Neural progenitor cell (in vitro differentiated cells): ENCODE measurements around the gene EIF5A. TPM values are rescaled to one million over a fixed set of nuclear protein-coding genes. Genes with fewer than 3 reads are reported as not detected.

ENCODE experiments used
- DNase-seq: peaks from one replicate; pipeline ENCODE4 v3.0.0-alpha.2; 2016; ENCODE audit warnings: low spot score
- H2AFZ ChIP-seq: fragments of 200-600 bp; sonication (generic); replicated peaks from 2 replicates; pipeline ENCODE4 v1.6.1; 2016; ENCODE audit warnings: antibody characterized with exemption
- H3F3A ChIP-seq: fragments of 200-600 bp; sonication (generic); 2 replicates; pipeline ENCODE4 v1.6.1; 2016; ENCODE audit warnings: antibody characterized with exemption, low read depth
- H3K27ac ChIP-seq: fragments of 200-600 bp; sonication (generic); 2 replicates; pipeline ENCODE4 v1.5.1; 2016; ENCODE audit warnings: mild to moderate bottlenecking
- H3K27me3 ChIP-seq: fragments of 200-600 bp; sonication (generic); 2 replicates; pipeline ENCODE4 v1.6.1; 2016; ENCODE audit warnings: mild to moderate bottlenecking, moderate library complexity
- H3K36me3 ChIP-seq: fragments of 200-600 bp; sonication (generic); 2 replicates; pipeline ENCODE4 v1.5.1; 2016
- H3K4me1 ChIP-seq: fragments of 200-600 bp; sonication (generic); 2 replicates; pipeline ENCODE4 v1.6.1; 2016; ENCODE audit warnings: mixed run types
- H3K4me2 ChIP-seq: fragments of 200-600 bp; sonication (generic); 2 replicates; pipeline ENCODE4 v1.6.1; 2016
- H3K4me3 ChIP-seq: fragments of 200-600 bp; sonication (generic); 2 replicates; pipeline ENCODE4 v1.5.1; 2016
- H3K79me2 ChIP-seq: fragments of 200-600 bp; sonication (generic); 2 replicates; pipeline ENCODE4 v1.6.1; 2016; ENCODE audit warnings: low read depth
- H3K9ac ChIP-seq: fragments of 200-600 bp; sonication (generic); 2 replicates; pipeline ENCODE4 v1.6.1; 2016
- H3K9me3 ChIP-seq: fragments of 200-600 bp; sonication (generic); 2 replicates; pipeline ENCODE4 v1.5.1; 2016; ENCODE audit warnings: low read depth
- H4K20me1 ChIP-seq: fragments of 200-600 bp; sonication (generic); 2 replicates; pipeline ENCODE4 v1.6.1; 2016; ENCODE audit warnings: low read depth
- H3K27ac Mint-ChIP-seq: 3 replicates; pipeline ENCODE4 v1.8.0; 2021; ENCODE audit warnings: mixed read lengths
- H3K27me3 Mint-ChIP-seq: 2 replicates; pipeline ENCODE4 v1.8.0; 2022; ENCODE audit warnings: low read depth, mild to moderate bottlenecking, inconsistent platforms, moderate library complexity, mixed read lengths; ENCODE audit not compliant: insufficient read depth
- H3K36me3 Mint-ChIP-seq: 3 replicates; pipeline ENCODE4 v1.8.0; 2021; ENCODE audit warnings: mixed read lengths
- H3K4me1 Mint-ChIP-seq: 3 replicates; pipeline ENCODE4 v1.8.0; 2021; ENCODE audit warnings: mixed read lengths
- H3K4me3 Mint-ChIP-seq: 3 replicates; pipeline ENCODE4 v1.8.0; 2021; ENCODE audit warnings: mild to moderate bottlenecking, moderate library complexity, mixed read lengths
- H3K9me3 Mint-ChIP-seq: 3 replicates; pipeline ENCODE4 v1.8.0; 2020; ENCODE audit warnings: mixed read lengths
- CTCF ChIP-seq: fragments of 200-600 bp; sonication (generic); IDR thresholded peaks from 2 replicates; pipeline ENCODE4 v1.5.1; 2017; ENCODE audit warnings: antibody characterized with exemption, mild to moderate bottlenecking
- EZH2 ChIP-seq: fragments of 200-600 bp; sonication (generic); IDR thresholded peaks from 2 replicates; pipeline ENCODE4 v1.6.1; 2017; ENCODE audit warnings: antibody characterized with exemption, mild to moderate bottlenecking, moderate library complexity
- EZH2phosphoT487 ChIP-seq: fragments of 200-600 bp; sonication (generic); IDR thresholded peaks from 2 replicates; pipeline ENCODE4 v1.6.1; 2017; ENCODE audit warnings: antibody characterized with exemption
- total RNA-seq: library from RNA; depleted of rRNA; stranded (reverse); fragments of >200 nt; gene quantifications from 2 replicates; pipeline ENCODE4 v1.2.3, GENCODE V29; 2015; ENCODE audit warnings: low replicate concordance

Gene EIF5A
- total RNA-seq, 1 donor from 2014 or later, result 251 TPM

GRCh38 chr17:7293816-7294613, 13.4 kb upstream of the EIF5A start:
- H3K4me2 ChIP-seq, result peak overlapping the region; percentile 77
- H3K27me3 ChIP-seq, result peaks cover 85% of the 10 kb centered on the region
- H3K9me3 ChIP-seq, result no peaks in the 10 kb centered on the region
- peaks cover 11% of the 10 kb centered on the region for H4K20me1 ChIP-seq
- no peaks in the 10 kb centered on the region for H3K36me3 ChIP-seq
- peak; percentile 77 for DNase-seq
- no peak overlapping the region for H3K27ac ChIP-seq
- Mint-ChIP-seq H3K36me3 (no peaks in the 10 kb centered on the region), H3K27me3 (peaks cover 28% of the 10 kb centered on the region), H3K27ac (no peak overlapping the region), H3K4me1 (peaks cover 20% of the 10 kb centered on the region), H3K9me3 (peaks cover 2% of the 10 kb centered on the region), H3K4me3 (peak overlapping the region; percentile 80)
- H3K9ac ChIP-seq, result no peak overlapping the region
- TF ChIP-seq EZH2phosphoT487, result no peak
- no peak for TF ChIP-seq EZH2
- TF ChIP-seq CTCF, result no peak
- H3K4me3 ChIP-seq, result peak overlapping the region; percentile 45
- H3F3A ChIP-seq, result peaks cover 40% of the 10 kb centered on the region
- H2AFZ ChIP-seq, result no peak overlapping the region
- H3K4me1 ChIP-seq, result peaks cover 7% of the 10 kb centered on the region
- H3K79me2 ChIP-seq, result no peaks in the 10 kb centered on the region

- no peak within 1 kb of the TSS for H3K27ac Mint-ChIP-seq
- no peaks in the 10 kb centered on the region for H3K9me3 ChIP-seq
- H4K20me1 ChIP-seq, result peaks cover 11% of the 10 kb centered on the region
- H3K4me3 ChIP-seq, result peak within 1 kb of the TSS; percentile 45
- H3K4me1 ChIP-seq, result peaks cover 7% of the 10 kb centered on the region
- peak; percentile 95 for DNase-seq
- no peak within 1 kb of the TSS for H2AFZ ChIP-seq
- H3K9ac ChIP-seq, result no peak within 1 kb of the TSS
- no peak within 1 kb of the TSS for H3K27ac ChIP-seq
- TF ChIP-seq CTCF (no peak), EZH2phosphoT487 (no peak), EZH2 (peak; percentile 33)
- no peaks in the 10 kb centered on the region for H3K36me3 ChIP-seq
- H3K4me1 Mint-ChIP-seq, result peaks cover 19% of the 10 kb centered on the region
- H3K79me2 ChIP-seq, result no peaks in the 10 kb centered on the region
- peaks cover 28% of the 10 kb centered on the region for H3K27me3 Mint-ChIP-seq
- peaks cover 92% of the 10 kb centered on the region for H3K27me3 ChIP-seq
- H3K4me2 ChIP-seq, result peak within 1 kb of the TSS; percentile 77
- peaks cover 2% of the 10 kb centered on the region for H3K9me3 Mint-ChIP-seq
- peak within 1 kb of the TSS; percentile 80 for H3K4me3 Mint-ChIP-seq
- no peaks in the 10 kb centered on the region for H3K36me3 Mint-ChIP-seq
- peaks cover 40% of the 10 kb centered on the region for H3F3A ChIP-seq
Measured at GRCh38 chr17:7294614-7295153, 12.7 kb upstream of the EIF5A start, which contains the start of gene YBX2. YBX2 (minus strand) TSS chr17:7294639; CDS start chr17:7294500, 139 bp downstream.

- Histone ChIP-seq H3K9me3 (no peaks in the 10 kb centered on the region), H3K27ac (no peak overlapping the region), H2AFZ (no peak overlapping the region), H3K27me3 (peaks cover 93% of the 10 kb centered on the region), H3K4me3 (peak overlapping the region; percentile 45), H3K4me1 (peaks cover 7% of the 10 kb centered on the region), H3K36me3 (no peaks in the 10 kb centered on the region), H3K79me2 (no peaks in the 10 kb centered on the region), H3K9ac (no peak overlapping the region), H4K20me1 (peaks cover 11% of the 10 kb centered on the region), H3K4me2 (peak overlapping the region; percentile 77), H3F3A (peaks cover 40% of the 10 kb centered on the region)
- Mint-ChIP-seq H3K4me3 (peak overlapping the region; percentile 80), H3K4me1 (peaks cover 19% of the 10 kb centered on the region), H3K9me3 (peaks cover 2% of the 10 kb centered on the region), H3K27me3 (peaks cover 28% of the 10 kb centered on the region), H3K36me3 (no peaks in the 10 kb centered on the region), H3K27ac (no peak overlapping the region)
- peak; percentile 49 for DNase-seq
- no peak for TF ChIP-seq EZH2
- no peak for TF ChIP-seq CTCF
- no peak for TF ChIP-seq EZH2phosphoT487
Measured at GRCh38 chr17:7295230-7296180, 11.9 kb upstream of the EIF5A start.
